ENCODE measurements around the gene FYB2. TPM values are rescaled to one million over a fixed set of nuclear protein-coding genes. Genes with fewer than 3 reads are reported as not detected.
A peak's percentile ranks its signal among the peaks of the same experiment; 100 is the strongest.

The FYB2 gene
- total RNA-seq, 4 donors from 2014 or later, result not detected

GRCh38 chr1:56852476-56852875, 33.3 kb upstream of the FYB2 start:
- Histone ChIP-seq H3K36me3 (no peaks in the 10 kb centered on the region), H3K4me1 (no peaks in the 10 kb centered on the region), H3K9me3 (no peaks in the 10 kb centered on the region), H3K4me3 (no peak overlapping the region), H3K27ac (replicated peaks in 1 of 4) (no peak overlapping the region), H3K27me3 (peaks cover 0 to 3% (median 0%) of the 10 kb centered on the region in 4 donors)
- intact Hi-C loops (cut with DNase I), result no loop called here
- DNase-seq (ENCODE audit: extremely low spot score), result no peak
- 0% methylated on average over 1 of the region's 1 CpG for WGBS
- TF ChIP-seq EP300 (IDR thresholded peaks at IDR 0.05), result no peak
- no peak for TF ChIP-seq POLR2AphosphoS5 (IDR thresholded peaks at IDR 0.05)
- no peak for TF ChIP-seq POLR2A (IDR thresholded peaks at IDR 0.05; ENCODE audit: low read depth)
- TF ChIP-seq, protein P1, sequence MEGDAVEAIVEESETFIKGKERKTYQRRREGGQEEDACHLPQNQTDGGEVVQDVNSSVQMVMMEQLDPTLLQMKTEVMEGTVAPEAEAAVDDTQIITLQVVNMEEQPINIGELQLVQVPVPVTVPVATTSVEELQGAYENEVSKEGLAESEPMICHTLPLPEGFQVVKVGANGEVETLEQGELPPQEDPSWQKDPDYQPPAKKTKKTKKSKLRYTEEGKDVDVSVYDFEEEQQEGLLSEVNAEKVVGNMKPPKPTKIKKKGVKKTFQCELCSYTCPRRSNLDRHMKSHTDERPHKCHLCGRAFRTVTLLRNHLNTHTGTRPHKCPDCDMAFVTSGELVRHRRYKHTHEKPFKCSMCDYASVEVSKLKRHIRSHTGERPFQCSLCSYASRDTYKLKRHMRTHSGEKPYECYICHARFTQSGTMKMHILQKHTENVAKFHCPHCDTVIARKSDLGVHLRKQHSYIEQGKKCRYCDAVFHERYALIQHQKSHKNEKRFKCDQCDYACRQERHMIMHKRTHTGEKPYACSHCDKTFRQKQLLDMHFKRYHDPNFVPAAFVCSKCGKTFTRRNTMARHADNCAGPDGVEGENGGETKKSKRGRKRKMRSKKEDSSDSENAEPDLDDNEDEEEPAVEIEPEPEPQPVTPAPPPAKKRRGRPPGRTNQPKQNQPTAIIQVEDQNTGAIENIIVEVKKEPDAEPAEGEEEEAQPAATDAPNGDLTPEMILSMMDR (IDR thresholded peaks at IDR 0.05), result no peak

GRCh38 chr1:56850922-56851321, 31.7 kb upstream of the FYB2 start:
- Histone ChIP-seq H3K9me3 (no peaks in the 10 kb centered on the region), H3K27ac (replicated peaks in 1 of 4) (no peak overlapping the region), H3K4me3 (no peak overlapping the region), H3K27me3 (peaks cover 0 to 12% (median 0%) of the 10 kb centered on the region in 4 donors), H3K4me1 (no peaks in the 10 kb centered on the region), H3K36me3 (no peaks in the 10 kb centered on the region)
- intact Hi-C loops (cut with DNase I), result no loop called here
- TF ChIP-seq POLR2A (IDR thresholded peaks at IDR 0.05; ENCODE audit: low read depth) (no peak), POLR2AphosphoS5 (IDR thresholded peaks at IDR 0.05) (no peak), EP300 (IDR thresholded peaks at IDR 0.05) (no peak)
- TF ChIP-seq, protein P1 (IDR thresholded peaks at IDR 0.05), result no peak
- 92% methylated on average over 5 of the region's 5 CpGs for WGBS
- no peak for DNase-seq (ENCODE audit: extremely low spot score)

GRCh38 chr1:56850411-56850810, 31.2 kb upstream of the FYB2 start:
- 83% methylated on average over 2 of the region's 2 CpGs for WGBS
- Histone ChIP-seq H3K27ac (replicated peaks in 1 of 4) (no peak overlapping the region), H3K4me1 (no peaks in the 10 kb centered on the region), H3K36me3 (no peaks in the 10 kb centered on the region), H3K9me3 (no peaks in the 10 kb centered on the region), H3K4me3 (no peak overlapping the region), H3K27me3 (peaks cover 0 to 12% (median 0%) of the 10 kb centered on the region in 4 donors)
- TF ChIP-seq EP300 (IDR thresholded peaks at IDR 0.05), result no peak
- no peak for TF ChIP-seq POLR2A (IDR thresholded peaks at IDR 0.05; ENCODE audit: low read depth)
- TF ChIP-seq POLR2AphosphoS5 (IDR thresholded peaks at IDR 0.05), result no peak
- TF ChIP-seq, protein P1 (IDR thresholded peaks at IDR 0.05), result no peak
- DNase-seq (ENCODE audit: extremely low spot score), result no peak
- intact Hi-C loops (cut with DNase I), result no loop called here

DNA sequence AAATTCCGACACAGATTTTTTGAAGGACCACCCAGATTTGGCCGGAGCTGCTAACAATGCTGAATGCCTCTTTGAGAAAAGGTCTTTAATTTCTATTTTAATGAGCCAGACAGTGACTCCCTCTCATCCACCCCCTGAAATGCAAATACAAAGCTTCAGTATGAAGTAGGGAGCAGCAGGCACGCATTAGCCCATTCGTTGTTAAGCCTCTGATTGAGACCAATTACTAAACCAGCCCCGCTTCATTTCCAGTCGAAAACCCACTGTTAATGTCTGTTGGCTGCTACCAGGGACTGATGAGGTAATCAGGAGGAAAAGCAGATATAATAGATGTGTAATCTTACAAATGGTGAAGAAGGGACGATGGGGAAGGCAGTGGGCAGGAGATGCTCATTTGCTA, 30.5 kb upstream of the FYB2 start:
- TF ChIP-seq EP300 (IDR thresholded peaks at IDR 0.05), result no peak
- TF ChIP-seq POLR2A (IDR thresholded peaks at IDR 0.05; ENCODE audit: low read depth), result no peak
- TF ChIP-seq, protein P1 (IDR thresholded peaks at IDR 0.05), result no peak
- no peak for TF ChIP-seq POLR2AphosphoS5 (IDR thresholded peaks at IDR 0.05)
- H3K27me3 ChIP-seq, result peaks cover 0 to 12% (median 0%) of the 10 kb centered on the region in 4 donors
- H3K4me1 ChIP-seq, result no peaks in the 10 kb centered on the region
- H3K4me3 ChIP-seq, result no peak overlapping the region
- whole genome bisulfite sequencing, result 72% methylated on average over 7 of the region's 7 CpGs
- no peaks in the 10 kb centered on the region for H3K36me3 ChIP-seq
- intact Hi-C loops (cut with DNase I), result no loop called here
- no peak overlapping the region for H3K27ac ChIP-seq (replicated peaks in 1 of 4)
- no peak for DNase-seq (ENCODE audit: extremely low spot score)
- H3K9me3 ChIP-seq, result no peaks in the 10 kb centered on the region

- H3K27me3 ChIP-seq, result peaks cover 0 to 12% (median 0%) of the 10 kb centered on the region in 4 donors
- no peaks in the 10 kb centered on the region for H3K4me1 ChIP-seq
- peak; percentile 83 for DNase-seq (ENCODE audit: extremely low spot score)
- no peaks in the 10 kb centered on the region for H3K36me3 ChIP-seq
- no peak for TF ChIP-seq POLR2AphosphoS5 (IDR thresholded peaks at IDR 0.05)
- TF ChIP-seq, protein P1 (IDR thresholded peaks at IDR 0.05), result no peak
- TF ChIP-seq EP300 (IDR thresholded peaks at IDR 0.05), result no peak
- no peak for TF ChIP-seq POLR2A (IDR thresholded peaks at IDR 0.05; ENCODE audit: low read depth)
- no peak overlapping the region for H3K4me3 ChIP-seq
- 74% methylated on average over 2 of the region's 3 CpGs for WGBS
- intact Hi-C loops (cut with DNase I), result no loop called here
- no peak overlapping the region for H3K27ac ChIP-seq (replicated peaks in 1 of 4)
- no peaks in the 10 kb centered on the region for H3K9me3 ChIP-seq
Observed at GRCh38 chr1:56845343-56845742, 26.1 kb upstream of the FYB2 start.

Measured in esophagus muscularis mucosa (tissue), 4 donors.